Forelimb muscle (tissue), 1 donor: ENCODE data around the gene ADAM33. TPM values are rescaled to one million over a fixed set of nuclear protein-coding genes. Genes with fewer than 3 reads are reported as not detected.

Experiments used
- DNase-seq: peaks from one replicate; pipeline ENCODE4 v3.0.0-alpha.2; 2013; ENCODE audit warnings: low read depth
- polyA plus RNA-seq: library from polyadenylated mRNA; unstranded; fragments of 120-200 nt; gene quantifications from one replicate; pipeline ENCODE4 v1.2.1, GENCODE V29; 2013; ENCODE audit not compliant: insufficient read length

The ADAM33 gene
- polyA plus RNA-seq, 1 donor, result 71.3 TPM

DNA sequence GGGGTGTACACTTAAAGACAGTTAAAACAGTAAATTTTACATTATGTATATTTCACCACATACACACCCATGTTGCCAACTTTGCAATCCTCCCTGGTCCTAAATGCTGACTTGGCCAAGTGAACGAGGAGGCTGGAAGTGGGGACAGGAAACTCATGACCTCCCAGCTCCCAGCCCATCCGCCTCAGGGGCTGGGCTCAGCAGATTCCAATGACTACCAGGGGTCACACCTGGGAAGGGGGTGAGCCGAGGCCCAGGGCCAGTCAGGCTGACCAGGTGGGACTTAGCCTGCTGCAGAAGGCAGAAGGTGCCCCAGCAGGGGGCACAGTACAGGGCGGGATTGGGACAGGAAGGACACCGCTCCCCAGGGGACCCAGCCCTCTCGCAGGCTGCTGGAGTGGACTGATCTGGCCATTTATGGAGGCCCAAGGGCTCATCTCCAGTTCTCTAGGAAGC, 28.2 kb upstream of the ADAM33 start:
- DNase-seq, result no peak

DNA sequence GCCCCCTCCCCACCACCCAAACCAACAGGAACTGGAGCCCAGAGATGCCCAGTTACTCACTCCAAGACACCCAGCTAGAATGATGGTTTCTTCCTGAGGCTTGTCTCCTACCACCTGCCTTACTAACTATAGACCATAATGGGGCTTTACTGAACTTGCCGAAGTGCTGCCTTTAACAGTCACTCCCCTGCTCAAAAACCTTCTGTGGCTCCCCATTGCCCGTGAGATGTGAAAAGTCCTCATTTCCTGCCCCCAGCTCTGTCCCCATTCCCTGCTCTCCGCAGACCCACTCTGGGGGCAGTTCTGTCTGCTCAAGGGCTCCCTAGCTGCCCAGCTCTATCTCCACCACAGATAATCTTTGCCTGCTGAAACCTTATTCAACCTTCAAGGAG, 25.7 kb upstream of the ADAM33 start:
- DNase-seq, result no peak

DNA sequence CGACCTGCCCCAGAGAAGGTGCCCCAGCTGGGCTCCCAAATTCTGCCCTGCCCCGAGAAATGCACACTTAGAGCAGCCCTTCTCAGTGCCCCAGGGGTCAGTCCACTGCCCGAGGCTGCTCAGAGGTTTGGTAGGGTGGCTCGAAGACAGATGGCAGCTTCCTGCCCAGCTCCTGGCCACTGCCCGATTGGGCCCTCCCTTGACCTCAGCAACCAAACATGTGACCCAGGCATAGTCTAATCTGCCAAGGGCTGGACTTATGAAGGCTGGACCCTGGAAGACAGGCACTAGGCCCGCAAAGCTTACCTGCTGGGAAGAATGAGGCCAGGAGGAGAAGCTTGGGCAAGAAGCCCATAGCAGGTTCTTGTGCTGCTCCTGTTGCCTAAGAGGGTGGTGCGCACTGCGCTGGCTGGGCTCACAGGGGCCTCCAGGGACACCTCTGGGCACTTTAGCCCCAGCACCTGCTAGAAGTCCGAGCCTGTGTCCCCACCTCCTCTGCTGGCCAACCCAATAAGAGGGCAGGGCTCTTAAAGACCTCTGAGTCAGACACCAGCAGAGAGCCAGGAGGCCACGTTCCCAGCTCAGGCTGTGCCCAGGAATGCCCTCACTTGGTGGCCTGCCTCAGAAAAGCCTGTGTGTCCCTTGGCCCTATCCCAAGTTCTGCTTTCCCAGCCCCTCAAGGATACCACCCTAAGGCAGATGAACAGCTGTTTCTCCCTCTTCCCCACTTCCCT, 25.1 kb upstream of the ADAM33 start:
- DNase-seq, result no peak

DNA sequence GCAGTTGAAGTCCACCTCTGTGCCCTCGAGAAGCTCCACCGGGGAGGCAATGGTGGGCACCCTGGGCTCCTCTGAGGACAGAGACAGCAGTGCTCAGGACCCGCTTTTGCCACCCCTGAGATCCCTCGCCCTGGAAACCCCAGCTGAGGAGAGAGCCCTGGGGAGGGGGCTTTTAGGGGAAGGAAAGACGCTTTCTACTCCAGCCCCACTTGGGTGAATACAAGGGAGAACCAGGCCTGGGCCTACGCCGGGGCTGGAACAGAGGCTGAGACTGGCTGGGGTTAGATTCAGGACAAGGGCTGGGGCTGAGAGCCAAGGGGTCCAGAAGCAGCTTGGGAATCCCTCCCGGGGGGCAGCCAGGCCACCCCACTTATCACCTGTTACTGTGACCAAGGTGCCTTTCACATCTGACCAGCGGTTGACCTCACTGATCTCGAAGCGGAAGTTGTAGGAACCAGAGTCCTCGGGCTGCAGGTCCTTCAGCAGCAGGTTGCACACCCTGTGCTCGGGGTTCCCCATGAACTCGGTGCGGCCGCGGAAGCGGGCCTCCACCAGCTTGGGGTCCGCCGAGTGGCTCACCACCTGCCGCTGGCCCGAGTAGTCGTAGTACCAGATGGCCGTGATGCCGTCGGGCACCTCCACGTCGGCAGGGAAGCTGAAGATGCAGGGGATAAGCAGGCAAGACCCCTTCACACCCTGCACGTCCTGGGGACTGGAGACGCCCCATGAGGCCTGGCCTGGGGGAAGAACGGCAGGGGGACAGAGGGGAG, 24.3 kb upstream of the ADAM33 start:
- DNase-seq, result no peak

DNA sequence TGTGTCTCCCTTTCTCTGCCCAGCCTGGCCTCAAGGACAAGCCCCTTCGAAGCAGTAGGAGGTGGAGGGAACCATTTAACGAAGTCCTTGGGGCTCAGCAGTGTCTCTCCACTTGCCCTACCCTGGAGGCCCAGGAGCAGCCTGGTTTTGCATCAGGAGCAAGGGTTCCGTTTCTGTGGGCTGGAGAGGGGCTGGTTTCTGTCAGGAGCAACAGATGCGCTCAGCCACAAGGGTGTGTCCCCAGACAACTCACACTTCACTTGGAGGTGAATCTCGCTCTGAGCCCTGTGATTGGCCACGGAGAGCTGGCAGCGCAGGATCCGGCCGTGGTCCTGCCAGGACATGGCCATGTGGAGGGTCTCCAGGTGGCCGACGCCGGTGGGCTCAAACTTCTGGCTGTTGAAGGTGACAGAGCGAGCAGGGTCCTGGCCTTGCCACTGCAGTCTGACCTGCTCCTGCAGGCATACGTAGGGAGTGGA, 23.7 kb upstream of the ADAM33 start:
- DNase-seq, result no peak

DNA sequence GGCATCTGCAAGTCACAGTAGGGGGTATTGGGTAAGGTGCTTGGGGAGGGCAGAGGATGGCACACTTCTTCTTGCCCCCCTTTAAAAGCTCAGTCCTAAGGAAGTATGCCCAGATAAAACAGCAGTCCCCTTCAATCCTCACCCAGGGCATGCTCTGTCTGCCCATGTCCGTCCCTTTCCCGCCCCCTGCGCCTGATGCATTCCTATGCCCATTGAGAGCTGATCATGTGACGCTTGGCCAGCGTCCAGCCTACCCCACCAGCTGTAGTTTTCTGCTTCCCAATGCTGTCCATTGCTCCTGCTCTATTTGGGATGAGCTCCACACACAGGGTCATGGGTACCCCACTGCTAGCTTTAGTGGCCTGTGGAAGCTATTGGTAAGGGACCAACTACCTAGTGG, 22.3 kb upstream of the ADAM33 start:
- DNase-seq, result no peak

DNA sequence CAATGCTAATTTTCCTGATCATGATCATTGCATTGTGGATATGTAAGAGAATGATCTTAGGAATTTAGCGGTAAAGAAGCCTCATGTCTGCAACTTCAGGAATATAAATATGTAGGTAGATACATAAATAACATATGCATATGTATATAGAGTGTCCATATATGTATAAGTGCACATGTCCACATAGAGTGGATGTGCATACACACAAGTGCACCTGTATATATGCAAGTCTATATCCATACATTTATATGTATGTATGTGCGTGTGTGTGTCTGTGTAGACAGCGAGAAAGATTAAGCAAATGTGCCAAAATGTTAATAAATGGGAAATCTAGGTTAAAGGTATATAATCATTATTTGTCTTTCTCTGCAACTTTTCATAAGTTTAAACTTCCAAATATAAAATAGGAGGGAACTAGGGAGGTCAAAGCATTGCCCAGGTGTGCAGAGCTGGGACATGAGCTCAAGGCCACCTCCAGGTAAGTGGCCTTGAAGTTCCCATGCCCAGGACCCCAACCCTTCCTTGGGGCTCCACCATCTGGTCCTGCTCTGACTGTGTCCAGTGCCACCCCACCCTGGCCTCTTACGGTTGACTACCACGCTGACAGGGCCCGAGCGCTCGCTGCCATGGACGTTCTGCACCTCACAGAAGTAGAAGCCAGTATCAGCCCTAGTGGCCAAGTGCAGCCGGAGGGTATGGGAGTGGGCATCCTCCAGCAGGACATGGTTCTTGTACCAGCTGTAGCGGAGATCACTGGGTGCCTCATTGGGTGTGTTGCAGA, 21.0 kb upstream of the ADAM33 start:
- DNase-seq, result no peak

DNA sequence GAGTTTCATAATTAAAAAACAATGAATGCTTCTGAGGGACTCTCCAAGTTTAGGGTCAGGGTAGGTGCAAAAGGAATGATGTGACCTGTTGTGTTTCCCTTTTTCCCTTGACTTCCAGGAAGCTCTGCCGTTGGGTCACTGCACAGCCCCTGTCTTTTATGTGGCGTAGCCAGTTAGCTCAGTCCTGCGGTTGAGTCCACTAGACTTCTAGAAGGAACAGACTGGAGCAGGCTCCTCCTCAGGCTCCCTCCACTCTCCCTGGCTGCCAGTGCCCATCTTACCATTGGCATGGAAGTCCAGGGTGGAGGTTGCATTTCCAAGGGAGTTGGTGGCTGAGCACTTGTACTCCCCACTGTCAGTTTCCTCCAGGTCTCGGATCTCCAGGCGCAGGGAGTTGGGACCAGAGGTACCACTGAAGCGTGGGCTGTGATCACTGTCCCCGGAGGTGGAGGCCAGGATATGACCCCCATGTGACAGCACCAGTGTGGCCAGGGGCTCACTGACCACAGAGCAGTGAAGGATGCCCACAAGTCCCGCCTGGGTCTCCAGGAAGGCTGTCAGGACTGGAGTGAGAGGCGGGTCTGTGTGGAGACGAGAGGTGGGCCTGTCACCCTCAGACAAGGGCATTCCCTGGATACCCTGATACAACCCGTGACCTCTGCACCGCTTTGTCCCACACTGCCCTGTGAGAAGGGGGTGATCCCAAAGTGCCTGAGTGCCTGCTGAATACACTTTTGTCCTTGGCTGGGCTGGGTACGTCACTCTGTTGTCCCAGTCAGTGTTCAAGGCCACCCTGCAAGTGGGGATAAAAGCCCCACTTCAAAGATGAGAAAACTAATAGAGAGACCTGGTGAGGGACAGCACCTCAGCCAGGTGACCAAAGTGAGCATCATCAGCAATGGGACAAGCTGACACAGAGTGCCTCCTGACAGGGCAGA, 19.5 kb upstream of the ADAM33 start:
- no peak for DNase-seq

DNA sequence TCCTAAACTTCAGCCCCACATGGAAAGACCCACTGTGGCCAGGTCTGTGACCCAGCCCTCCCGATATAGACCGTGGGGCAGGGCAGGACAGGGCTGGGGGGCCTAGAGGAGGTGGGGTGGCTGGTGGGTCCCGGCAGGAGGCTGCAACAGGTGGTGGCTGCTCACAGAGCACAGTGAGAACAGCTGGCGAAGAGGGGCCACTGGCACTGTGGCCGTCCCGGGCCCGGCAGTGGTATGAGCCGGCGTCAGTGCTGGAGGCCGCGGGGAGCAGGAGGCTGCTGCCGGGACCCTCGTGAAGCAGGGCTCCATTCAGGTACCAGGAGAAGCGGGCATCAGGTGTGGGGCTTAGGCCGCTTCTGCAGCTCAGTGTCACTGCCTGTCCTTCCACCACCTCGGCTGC, 17.2 kb upstream of the ADAM33 start:
- no peak for DNase-seq

DNA sequence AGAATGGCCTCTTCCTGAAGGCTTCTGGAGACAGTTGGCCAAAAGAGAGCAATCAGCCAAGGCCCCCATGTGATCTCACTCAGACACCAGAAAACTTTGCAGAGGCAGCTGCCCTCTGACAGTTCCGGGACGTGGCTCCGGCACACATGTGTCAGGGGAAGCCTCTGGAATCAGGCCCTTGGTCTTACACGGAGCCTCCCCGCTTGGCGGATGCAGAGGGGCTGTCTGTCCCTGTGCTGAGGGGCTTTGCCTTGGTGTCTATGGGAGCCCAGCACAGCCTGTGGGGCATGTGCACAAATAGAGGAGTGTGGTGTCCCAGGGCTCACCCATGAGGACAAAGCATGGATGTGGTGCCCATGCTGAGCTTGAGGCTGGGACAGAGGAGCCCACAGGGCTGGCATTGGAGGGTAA, 16.8 kb upstream of the ADAM33 start:
- no peak for DNase-seq

DNA sequence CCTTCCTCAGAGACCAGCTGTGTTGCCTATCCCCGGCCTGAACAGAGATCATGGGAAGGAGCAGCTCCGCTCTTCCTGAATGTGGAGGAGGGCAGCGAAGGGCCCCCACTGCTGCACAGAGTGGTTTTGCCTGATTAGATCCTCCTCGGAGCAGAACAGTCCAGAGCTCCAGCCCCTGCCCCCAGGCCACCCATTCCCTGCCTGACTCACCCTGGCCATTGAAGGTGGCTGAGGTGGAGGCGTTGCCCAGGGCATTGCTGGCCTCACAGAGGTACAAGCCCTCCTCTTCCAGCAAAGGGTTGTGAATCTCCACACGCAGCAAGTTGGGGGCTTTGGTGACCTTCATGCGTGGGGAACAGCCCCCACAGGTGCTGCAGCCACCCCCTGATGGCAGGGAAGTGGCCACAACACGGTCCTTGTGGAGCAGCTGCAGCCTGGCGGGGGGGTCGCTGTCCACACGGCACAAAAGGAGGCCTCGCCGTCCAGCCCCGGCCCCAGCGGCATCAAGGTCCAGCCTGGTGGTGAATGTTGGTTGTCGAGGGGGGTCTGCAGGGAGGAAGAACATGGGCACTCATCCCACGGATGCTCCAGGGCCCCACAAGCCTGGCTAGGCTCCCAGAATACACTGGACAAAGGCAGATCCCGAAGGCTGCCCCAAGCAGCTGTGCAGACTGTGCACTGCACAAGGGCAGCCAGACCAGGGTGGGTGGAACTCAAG, 15.9 kb upstream of the ADAM33 start:
- DNase-seq, result no peak

DNA sequence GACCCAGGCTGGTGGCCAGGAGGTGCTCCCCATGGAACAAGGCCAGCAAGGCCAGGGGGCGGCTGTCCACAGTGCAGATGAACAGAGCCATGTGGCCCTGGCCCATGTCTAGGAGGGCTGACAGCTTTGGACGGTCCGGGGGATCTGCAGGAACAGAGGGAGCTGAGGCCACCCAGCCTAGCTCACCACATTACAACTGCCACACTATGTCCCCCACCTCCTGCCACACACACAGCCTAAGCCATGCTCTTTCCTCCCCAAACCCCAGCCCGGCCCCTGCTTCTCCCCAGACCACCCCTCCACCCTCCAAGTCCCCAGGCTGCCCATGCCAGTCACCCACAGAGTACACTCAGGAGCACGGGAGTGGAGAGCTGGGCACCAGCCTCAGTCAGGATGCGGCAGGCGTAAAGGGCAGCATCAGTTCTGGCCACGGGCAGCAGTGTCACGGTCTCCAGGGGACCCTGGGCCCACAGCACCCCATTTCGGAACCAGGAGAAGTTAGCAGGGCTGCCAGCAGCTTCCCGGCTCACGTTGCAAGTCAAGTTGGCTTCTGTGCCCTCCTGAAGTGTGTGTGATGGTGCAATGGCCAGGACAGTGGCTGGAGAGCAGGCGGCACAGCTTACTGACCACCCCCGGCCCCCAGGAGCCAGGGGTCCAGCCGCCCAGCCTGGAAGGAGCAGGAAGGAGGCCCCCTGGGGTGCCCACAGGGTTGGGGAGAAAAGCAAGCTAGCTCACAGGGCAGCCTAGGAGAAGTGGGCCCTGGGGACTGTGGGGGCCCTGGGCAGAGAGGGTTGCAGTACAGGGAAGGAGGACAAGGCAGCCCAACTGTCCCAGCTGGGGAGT, 15.2 kb upstream of the ADAM33 start:
- DNase-seq, result no peak

DNA sequence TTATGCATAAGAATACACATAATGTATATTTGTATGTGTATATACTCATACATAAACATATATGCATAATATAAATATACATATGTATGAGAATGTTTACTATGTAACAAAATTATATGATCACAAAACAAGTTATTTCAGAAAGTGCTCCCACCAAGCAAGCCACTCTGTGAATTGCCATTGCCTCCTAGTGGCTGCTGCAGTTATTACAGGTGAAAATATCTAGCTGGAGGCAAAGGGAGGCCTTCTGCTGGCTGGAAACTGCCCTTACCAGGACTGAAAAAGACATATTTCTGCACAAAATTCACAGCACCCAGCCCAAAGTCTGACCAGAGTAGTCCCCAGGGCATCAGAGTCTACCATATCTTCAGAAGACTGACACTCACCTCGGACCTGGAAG, 14.4 kb upstream of the ADAM33 start:
- no peak for DNase-seq

DNA sequence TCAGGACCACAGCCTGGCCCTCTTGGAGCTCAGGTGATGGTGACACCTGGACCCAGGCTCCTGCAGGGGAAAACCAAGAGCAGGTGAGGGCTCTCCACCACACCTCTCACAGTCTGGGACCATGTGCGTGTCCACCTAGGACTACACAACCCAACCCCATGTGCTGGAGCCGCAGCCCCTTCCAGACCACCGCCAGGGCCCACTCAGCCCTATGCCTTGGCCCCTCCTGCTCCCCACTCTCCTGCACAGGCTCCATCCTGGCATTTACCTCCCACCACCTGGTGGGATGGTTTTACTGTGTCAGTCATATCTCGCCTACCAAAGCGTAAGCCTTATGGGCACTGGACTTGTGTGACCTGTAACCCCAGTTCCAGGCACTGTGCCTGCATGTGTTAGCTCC, 13.1 kb upstream of the ADAM33 start:
- no peak for DNase-seq

DNA sequence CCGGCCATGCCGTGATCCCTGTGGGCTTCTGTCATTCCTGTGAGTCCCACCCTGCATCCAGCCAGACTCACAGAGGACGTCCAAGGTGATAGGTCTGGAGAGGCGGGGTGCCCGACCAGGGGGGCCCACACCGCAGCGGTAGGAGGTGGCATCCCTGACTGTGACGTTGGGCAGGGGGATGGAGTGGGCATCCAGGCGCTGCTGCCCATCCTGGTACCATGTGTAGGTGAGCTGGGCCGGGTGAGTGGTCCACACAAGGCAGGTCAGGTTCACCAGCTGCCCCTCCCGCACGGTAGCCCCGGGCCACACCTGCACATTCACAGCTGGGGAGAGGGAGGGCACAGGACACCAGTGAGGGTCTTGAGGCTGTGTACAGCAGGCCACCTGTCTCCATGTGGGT, 11.6 kb upstream of the ADAM33 start:
- no peak for DNase-seq

DNA sequence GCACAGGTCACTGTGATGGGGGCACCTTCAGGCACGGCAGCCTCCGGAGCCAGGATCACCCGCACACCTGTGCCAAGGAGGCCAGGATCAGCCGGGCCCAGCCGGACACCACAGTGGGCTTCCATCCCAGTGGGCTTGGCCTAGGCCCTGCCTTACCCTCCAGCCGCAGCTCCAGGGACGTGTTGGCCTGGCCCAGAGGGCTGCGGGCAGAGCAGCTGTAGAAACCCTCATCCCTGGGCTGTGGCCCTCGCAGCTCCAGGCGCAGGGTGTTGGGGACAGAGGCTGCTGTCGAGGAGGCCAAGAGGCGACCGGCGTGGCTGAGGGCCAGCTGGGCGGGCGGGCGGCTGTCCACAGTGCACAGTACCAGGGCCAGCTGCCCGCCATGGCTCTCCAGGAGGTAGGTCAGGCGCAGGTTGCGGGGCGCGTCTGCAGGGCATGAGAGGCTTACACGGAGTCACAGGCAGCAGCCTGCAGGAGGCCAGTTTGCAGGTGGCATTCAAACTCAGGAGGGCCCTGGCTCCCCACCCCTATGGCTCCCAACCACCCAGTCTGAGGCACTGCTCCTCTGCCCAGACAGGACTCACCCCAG, 11.0 kb upstream of the ADAM33 start:
- DNase-seq, result no peak

DNA sequence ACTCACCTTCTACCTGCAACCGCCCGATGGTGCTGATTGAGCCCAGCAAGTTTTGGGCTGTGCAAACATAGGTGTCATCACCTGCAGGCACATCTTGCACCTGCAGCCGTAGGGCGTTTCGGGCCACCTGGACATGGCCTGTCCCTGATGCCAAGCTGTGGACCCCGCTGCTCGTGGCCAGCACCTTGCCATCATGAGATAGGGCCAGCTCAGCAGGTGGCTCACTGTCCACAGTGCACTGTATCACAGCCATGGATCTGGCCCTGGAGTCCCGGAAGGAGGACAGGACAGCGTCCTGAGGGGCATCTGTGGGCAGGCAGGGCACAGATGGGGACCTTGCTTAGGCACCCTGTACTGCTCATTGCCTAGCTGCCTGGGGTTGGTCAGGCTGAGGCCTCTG, 10.1 kb upstream of the ADAM33 start:
- no peak for DNase-seq

DNA sequence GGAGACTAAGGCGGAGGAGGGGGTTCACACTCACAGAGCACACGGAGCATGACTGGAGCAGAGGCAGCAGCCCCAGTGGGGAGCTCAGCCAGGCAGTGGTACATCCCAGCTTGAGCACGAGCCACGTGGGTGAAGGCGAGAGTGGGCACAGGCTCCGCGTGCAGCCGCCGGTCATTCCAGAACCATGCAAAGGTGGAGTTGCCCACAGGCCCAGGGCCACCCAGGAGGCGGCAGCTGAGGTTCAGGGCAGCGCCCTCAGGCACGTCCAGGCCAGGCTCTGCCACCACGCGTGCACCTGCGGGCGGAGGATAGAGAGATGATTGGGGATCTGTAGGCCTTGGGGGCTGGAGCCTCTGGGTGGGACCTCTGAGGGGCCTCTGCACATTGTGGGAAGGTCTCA, 9.5 kb upstream of the ADAM33 start:
- DNase-seq, result no peak

DNA sequence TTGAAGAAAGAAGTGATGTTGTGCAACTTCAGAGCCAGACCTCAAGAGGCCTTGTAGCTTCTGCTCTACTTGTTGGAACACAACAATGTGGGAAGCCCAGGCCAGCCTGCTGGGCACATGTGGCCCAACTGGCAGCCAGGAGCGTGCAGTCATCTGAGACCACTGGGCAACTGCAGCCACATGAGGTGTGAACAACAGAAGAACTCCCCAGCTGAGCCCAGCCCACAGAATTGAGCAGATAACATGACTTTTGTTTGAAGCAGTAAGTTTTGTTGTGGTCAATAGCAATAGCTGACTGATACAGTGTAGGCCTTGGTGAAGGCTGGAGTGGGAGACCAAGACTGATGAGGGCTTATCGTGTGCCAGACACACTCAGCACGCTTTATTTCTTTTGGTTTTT, 8.6 kb upstream of the ADAM33 start:
- no peak for DNase-seq
